ENCODE data around the gene OXTR.

- TF ChIP-seq POLR2AphosphoS5 (IDR thresholded peaks at IDR 0.05; ENCODE audit: low read depth, low read length) (no peak), POLR2A (IDR thresholded peaks at IDR 0.05; ENCODE audit: low read depth, low read length) (no peak), TAF1 (IDR thresholded peaks at IDR 0.05; ENCODE audit: borderline replicate concordance, low read depth, low read length) (no peak)
Observed at GRCh38 chr3:8712908-8713255, 56.5 kb downstream of the OXTR start.

Data from GM12892 (cell line).